Measurements from ENCODE around the gene SNPH.
A peak's percentile ranks its signal among the peaks of the same experiment; 100 is the strongest.

The SNPH gene

GRCh38 chr20:1280195-1281102, 14.4 kb downstream of the SNPH start:
- no peaks in the 10 kb centered on the region for H3K9me3 ChIP-seq (ENCODE audit: control insufficient read depth in 1 of 2, low read length in 2 of 2)
- peaks cover 0 to 26% of the 10 kb centered on the region in 2 donors for H3K4me1 ChIP-seq (ENCODE audit: control insufficient read depth in 1 of 2, insufficient read depth in 2 of 2, low read length in 2 of 2)
- no peaks in the 10 kb centered on the region for H3K36me3 ChIP-seq (ENCODE audit: control insufficient read depth in 1 of 2, insufficient read depth in 2 of 2, low read length in 2 of 2)
- H3K27ac ChIP-seq (ENCODE audit: low read length): peak overlapping the region; percentile 1
- no peaks in the 10 kb centered on the region for H3K27me3 ChIP-seq (ENCODE audit: low read depth, low read length)
- H3K4me3 ChIP-seq (ENCODE audit: low read depth in 1 of 2, low read length in 2 of 2): no peak overlapping the region

- no peak overlapping the region for H3K4me3 ChIP-seq (ENCODE audit: low read depth in 1 of 2, low read length in 2 of 2)
- no peaks in the 10 kb centered on the region for H3K36me3 ChIP-seq (ENCODE audit: control insufficient read depth in 1 of 2, insufficient read depth in 2 of 2, low read length in 2 of 2)
- no peaks in the 10 kb centered on the region for H3K27me3 ChIP-seq (ENCODE audit: low read depth, low read length)
- H3K27ac ChIP-seq (ENCODE audit: low read length): peak overlapping the region; percentile 1
- H3K9me3 ChIP-seq (ENCODE audit: control insufficient read depth in 1 of 2, low read length in 2 of 2): no peaks in the 10 kb centered on the region
- H3K4me1 ChIP-seq (ENCODE audit: control insufficient read depth in 1 of 2, insufficient read depth in 2 of 2, low read length in 2 of 2): peaks cover 0 to 30% of the 10 kb centered on the region in 2 donors
These were observed 15.4 kb downstream of the SNPH start for GRCh38 chr20:1281279-1282057.

DNA sequence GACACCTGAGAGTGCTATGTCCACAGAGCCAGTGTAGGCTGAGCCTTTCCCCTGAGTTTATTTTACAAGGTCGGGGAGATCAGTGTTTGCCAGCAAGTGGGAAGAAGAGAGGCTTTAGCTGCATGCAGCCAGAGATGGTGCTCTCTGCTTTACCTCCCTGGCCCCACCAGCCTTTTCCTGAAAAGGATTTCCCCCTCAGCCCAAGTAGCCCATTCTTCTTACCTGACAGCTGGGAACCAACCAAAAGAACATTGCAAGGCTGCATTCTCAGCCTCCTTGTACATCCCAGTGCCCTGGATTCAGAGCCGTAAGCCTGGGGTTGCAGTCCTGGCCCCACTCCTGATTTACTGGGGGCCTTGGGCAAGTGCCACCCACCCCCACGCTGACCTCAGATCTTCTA, 16.9 kb downstream of the SNPH start:
- H3K9me3 ChIP-seq (ENCODE audit: control insufficient read depth in 1 of 2, low read length in 2 of 2): no peaks in the 10 kb centered on the region
- no peak overlapping the region for H3K4me3 ChIP-seq (ENCODE audit: low read depth in 1 of 2, low read length in 2 of 2)
- no peaks in the 10 kb centered on the region for H3K36me3 ChIP-seq (ENCODE audit: control insufficient read depth in 1 of 2, insufficient read depth in 2 of 2, low read length in 2 of 2)
- peaks cover 0 to 32% of the 10 kb centered on the region in 2 donors for H3K4me1 ChIP-seq (ENCODE audit: control insufficient read depth in 1 of 2, insufficient read depth in 2 of 2, low read length in 2 of 2)
- no peaks in the 10 kb centered on the region for H3K27me3 ChIP-seq (ENCODE audit: low read depth, low read length)
- no peak overlapping the region for H3K27ac ChIP-seq (ENCODE audit: low read length)

DNA sequence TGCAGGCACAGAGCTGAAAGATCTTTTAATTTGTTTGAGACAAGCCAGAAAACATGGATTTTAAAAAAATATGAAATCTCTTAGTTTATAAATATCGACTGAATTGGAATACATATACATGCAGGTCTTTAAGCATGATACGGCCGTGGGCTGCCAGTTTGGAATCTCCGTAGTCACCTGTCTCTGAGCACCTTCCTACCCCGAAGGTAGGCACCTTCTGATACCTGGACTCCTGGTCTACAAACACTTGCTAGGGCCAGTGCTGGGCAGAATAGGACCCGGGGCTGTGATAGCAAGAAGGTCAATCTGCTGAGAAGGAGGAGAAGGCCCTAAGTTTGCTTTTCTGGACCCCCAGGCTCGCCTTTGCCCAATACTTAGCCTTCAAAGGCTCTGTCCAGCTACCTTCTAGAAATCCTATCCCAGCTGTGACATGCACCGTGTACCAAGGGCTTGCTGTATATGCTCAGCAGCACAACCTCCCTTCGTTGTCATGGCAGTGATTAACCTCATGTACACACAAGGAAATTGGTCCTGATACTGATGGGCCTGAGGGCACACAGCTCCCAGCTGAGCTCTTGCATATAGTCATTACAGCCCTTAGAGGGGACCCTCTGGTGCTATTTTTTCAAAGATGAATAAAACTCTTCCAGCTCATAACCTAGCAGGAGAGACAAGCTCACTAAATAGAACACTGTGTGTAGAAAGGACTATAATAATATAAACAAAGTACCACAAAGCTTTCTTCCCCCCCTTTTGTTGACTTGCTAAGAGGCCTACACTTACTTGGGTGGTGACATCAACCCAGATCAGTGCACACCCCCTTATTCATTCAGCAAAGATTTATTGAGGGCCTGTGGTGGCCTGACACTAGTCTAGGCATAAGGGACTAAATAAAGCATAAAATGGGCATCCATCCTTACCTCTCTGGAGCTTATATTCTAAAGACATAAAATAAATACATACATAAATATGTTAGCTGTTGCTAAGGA, 17.7 kb downstream of the SNPH start:
- H3K36me3 ChIP-seq (ENCODE audit: control insufficient read depth in 1 of 2, insufficient read depth in 2 of 2, low read length in 2 of 2): no peaks in the 10 kb centered on the region

GRCh38 chr20:1286267-1287024, 20.4 kb downstream of the SNPH start:
- Histone ChIP-seq H3K36me3 (ENCODE audit: control insufficient read depth in 1 of 2, insufficient read depth in 2 of 2, low read length in 2 of 2) (no peaks in the 10 kb centered on the region), H3K4me3 (ENCODE audit: low read depth in 1 of 2, low read length in 2 of 2) (no peak overlapping the region), H3K27me3 (ENCODE audit: low read depth, low read length) (no peaks in the 10 kb centered on the region), H3K4me1 (ENCODE audit: control insufficient read depth in 1 of 2, insufficient read depth in 2 of 2, low read length in 2 of 2) (peaks cover 0 to 30% of the 10 kb centered on the region in 2 donors), H3K9me3 (ENCODE audit: control insufficient read depth in 1 of 2, low read length in 2 of 2) (no peaks in the 10 kb centered on the region), H3K27ac (ENCODE audit: low read length) (no peak overlapping the region)

More for the DNA sequence above, 17.7 kb downstream of the SNPH start:
- Histone ChIP-seq H3K9me3 (ENCODE audit: control insufficient read depth in 1 of 2, low read length in 2 of 2) (no peaks in the 10 kb centered on the region), H3K27ac (ENCODE audit: low read length) (no peak overlapping the region), H3K4me1 (ENCODE audit: control insufficient read depth in 1 of 2, insufficient read depth in 2 of 2, low read length in 2 of 2) (peaks cover 0 to 32% of the 10 kb centered on the region in 2 donors), H3K4me3 (ENCODE audit: low read depth in 1 of 2, low read length in 2 of 2) (no peak overlapping the region), H3K27me3 (ENCODE audit: low read depth, low read length) (no peaks in the 10 kb centered on the region)

DNA sequence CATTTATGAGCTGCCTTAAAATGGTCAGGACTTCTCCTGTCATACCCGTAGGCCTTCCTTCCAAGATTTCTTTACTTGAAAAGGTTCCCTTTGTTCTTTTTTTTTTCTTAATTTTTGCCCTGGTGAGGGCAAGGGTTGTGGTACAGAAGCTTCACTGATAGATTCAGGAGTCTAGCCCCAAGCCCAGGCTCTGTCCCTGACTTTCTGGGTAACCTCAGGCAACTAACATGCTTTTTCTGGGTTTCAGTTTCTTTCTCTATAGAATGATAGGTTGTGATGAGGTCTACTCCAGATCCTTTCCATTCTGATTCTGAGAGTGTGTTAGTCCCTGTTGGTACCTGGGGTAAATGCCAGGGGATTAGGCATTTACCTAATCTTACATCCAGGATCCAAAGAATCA, 21.2 kb downstream of the SNPH start:
- no peaks in the 10 kb centered on the region for H3K36me3 ChIP-seq (ENCODE audit: control insufficient read depth in 1 of 2, insufficient read depth in 2 of 2, low read length in 2 of 2)
- H3K9me3 ChIP-seq (ENCODE audit: control insufficient read depth in 1 of 2, low read length in 2 of 2): no peaks in the 10 kb centered on the region
- peaks cover 0 to 26% of the 10 kb centered on the region in 2 donors for H3K4me1 ChIP-seq (ENCODE audit: control insufficient read depth in 1 of 2, insufficient read depth in 2 of 2, low read length in 2 of 2)
- H3K4me3 ChIP-seq (ENCODE audit: low read depth in 1 of 2, low read length in 2 of 2): no peak overlapping the region
- no peaks in the 10 kb centered on the region for H3K27me3 ChIP-seq (ENCODE audit: low read depth, low read length)
- no peak overlapping the region for H3K27ac ChIP-seq (ENCODE audit: low read length)

- no peaks in the 10 kb centered on the region for H3K36me3 ChIP-seq (ENCODE audit: control insufficient read depth in 1 of 2, insufficient read depth in 2 of 2, low read length in 2 of 2)
- H3K27ac ChIP-seq (ENCODE audit: low read length): no peak overlapping the region
- H3K4me1 ChIP-seq (ENCODE audit: control insufficient read depth in 1 of 2, insufficient read depth in 2 of 2, low read length in 2 of 2): peaks cover 0 to 26% of the 10 kb centered on the region in 2 donors
- H3K27me3 ChIP-seq (ENCODE audit: low read depth, low read length): no peaks in the 10 kb centered on the region
- no peaks in the 10 kb centered on the region for H3K9me3 ChIP-seq (ENCODE audit: control insufficient read depth in 1 of 2, low read length in 2 of 2)
- no peak overlapping the region for H3K4me3 ChIP-seq (ENCODE audit: low read depth in 1 of 2, low read length in 2 of 2)
These were observed 21.9 kb downstream of the SNPH start for GRCh38 chr20:1287787-1288569.

- Histone ChIP-seq H3K4me3 (ENCODE audit: low read depth in 1 of 2, low read length in 2 of 2) (no peak overlapping the region), H3K4me1 (ENCODE audit: control insufficient read depth in 1 of 2, insufficient read depth in 2 of 2, low read length in 2 of 2) (peaks cover 0 to 4% of the 10 kb centered on the region in 2 donors), H3K9me3 (ENCODE audit: control insufficient read depth in 1 of 2, low read length in 2 of 2) (no peaks in the 10 kb centered on the region), H3K27me3 (ENCODE audit: low read depth, low read length) (no peaks in the 10 kb centered on the region), H3K27ac (ENCODE audit: low read length) (no peak overlapping the region), H3K36me3 (ENCODE audit: control insufficient read depth in 1 of 2, insufficient read depth in 2 of 2, low read length in 2 of 2) (peaks cover 0 to 6% of the 10 kb centered on the region in 2 donors)
These were observed 25.2 kb downstream of the SNPH start for GRCh38 chr20:1291191-1291741.

GRCh38 chr20:1292620-1293019, 26.5 kb downstream of the SNPH start:
- Histone ChIP-seq H3K4me3 (ENCODE audit: low read depth in 1 of 2, low read length in 2 of 2) (no peak overlapping the region), H3K9me3 (ENCODE audit: control insufficient read depth in 1 of 2, low read length in 2 of 2) (no peaks in the 10 kb centered on the region), H3K36me3 (ENCODE audit: control insufficient read depth in 1 of 2, insufficient read depth in 2 of 2, low read length in 2 of 2) (peaks cover 0 to 15% of the 10 kb centered on the region in 2 donors), H3K27me3 (ENCODE audit: low read depth, low read length) (no peaks in the 10 kb centered on the region), H3K4me1 (ENCODE audit: control insufficient read depth in 1 of 2, insufficient read depth in 2 of 2, low read length in 2 of 2) (no peaks in the 10 kb centered on the region), H3K27ac (ENCODE audit: low read length) (no peak overlapping the region)

Data from muscle layer of duodenum (tissue), 2 donors.